CD4-positive, alpha-beta T cell treated with Interleukin-4 for 4 hours (primary cell): ENCODE results near the gene LGALS9.
"Not testable (repeated sequence)": the region's sequence is repeated elsewhere in the genome, so short reads cannot be mapped to it uniquely, and the experiment has no call there.

Source experiments
- DNase-seq: peaks from one replicate; pipeline ENCODE4 v3.0.0-alpha.2; 2020

LGALS9 gene

GRCh38 chr17:27631897-27632725, 1.1 kb downstream of the LGALS9 start:
- no peak for DNase-seq

- not testable (repeated sequence) for DNase-seq
Observed at GRCh38 chr17:27632766-27633165, 1.8 kb downstream of the LGALS9 start.

- DNase-seq: no peak
Observed at GRCh38 chr17:27633312-27634025, 2.5 kb downstream of the LGALS9 start.

GRCh38 chr17:27634026-27634335, 3.0 kb downstream of the LGALS9 start:
- DNase-seq: no peak

- no peak for DNase-seq
Observed at GRCh38 chr17:27634776-27635175, 3.8 kb downstream of the LGALS9 start.

- no peak for DNase-seq
Observed at GRCh38 chr17:27635275-27635823, 4.4 kb downstream of the LGALS9 start.

- DNase-seq: not testable (repeated sequence)
Observed at GRCh38 chr17:27636005-27636520, 5.1 kb downstream of the LGALS9 start.

- not testable (repeated sequence) for DNase-seq
Observed at GRCh38 chr17:27637818-27638217, 6.8 kb downstream of the LGALS9 start.

GRCh38 chr17:27638415-27638914, 7.5 kb downstream of the LGALS9 start:
- DNase-seq: not testable (repeated sequence)

GRCh38 chr17:27640790-27641189, 9.8 kb downstream of the LGALS9 start:
- no peak for DNase-seq

- no peak for DNase-seq
Observed at GRCh38 chr17:27644586-27644985, 13.6 kb downstream of the LGALS9 start.

- not testable (repeated sequence) for DNase-seq
Observed at GRCh38 chr17:27645621-27646020, 14.6 kb downstream of the LGALS9 start.

- DNase-seq: no peak
Observed at GRCh38 chr17:27646232-27646631, 15.2 kb downstream of the LGALS9 start.

GRCh38 chr17:27647765-27648164, 16.8 kb downstream of the LGALS9 start:
- no peak for DNase-seq

- not testable (repeated sequence) for DNase-seq
Observed at GRCh38 chr17:27649111-27649571, 18.2 kb downstream of the LGALS9 start.

- no peak for DNase-seq
Observed at GRCh38 chr17:27649929-27650328, 18.9 kb downstream of the LGALS9 start.

- DNase-seq: no peak
Observed at GRCh38 chr17:27650836-27651235, 19.8 kb downstream of the LGALS9 start.

- DNase-seq: peak; percentile 70
Observed at GRCh38 chr17:27651411-27652345, 20.7 kb downstream of the LGALS9 start.

- not testable (repeated sequence) for DNase-seq
Observed at GRCh38 chr17:27653449-27653971, 22.5 kb downstream of the LGALS9 start.

- no peak for DNase-seq
Observed at GRCh38 chr17:27654136-27654535, 23.1 kb downstream of the LGALS9 start.

- peak; percentile 58 for DNase-seq
Observed at GRCh38 chr17:27654654-27655524, 23.9 kb downstream of the LGALS9 start.
